Esophagus muscularis mucosa (tissue), 4 donors: Measurements from ENCODE around the gene TSC2. TPM values are rescaled to one million over a fixed set of nuclear protein-coding genes. Genes with fewer than 3 reads are reported as not detected.

ENCODE experiments used
- DNase-seq: peaks from one replicate; pipeline ENCODE4 v3.0.0-alpha.2; 2017; ENCODE audit errors: extremely low spot score
- H3K27ac ChIP-seq, 4 donors: fragments of 200-600 bp; sonication (generic); replicated peaks in 1 of 4; 1 replicate in 3 of 4; 2 replicates in 1 of 4; pipeline ENCODE4 v1.5.1; 2016 to 2019; ENCODE audit warnings: mild to moderate bottlenecking in 1 of 4
- H3K27me3 ChIP-seq, 4 donors: fragments of 200-600 bp; sonication (generic); one replicate each; pipeline versions ENCODE4 v1.5.1 to v1.6.0; 2016 to 2019
- H3K36me3 ChIP-seq, 4 donors: fragments of 200-600 bp; sonication (generic); one replicate each; pipeline ENCODE4 v1.5.1; 2016 to 2019
- H3K4me1 ChIP-seq, 4 donors: fragments of 200-600 bp; sonication (generic); one replicate each; pipeline ENCODE4 v1.5.1; 2016 to 2019
- H3K4me3 ChIP-seq, 4 donors: fragments of 200-600 bp; sonication (generic); 1 replicate in 2 of 4; 2 replicates in 2 of 4; pipeline ENCODE4 v1.5.1; 2016 to 2019; ENCODE audit warnings: mild to moderate bottlenecking in 4 of 4, moderate library complexity in 1 of 4
- H3K9me3 ChIP-seq, 4 donors: fragments of 200-600 bp; sonication (generic); 1 replicate in 3 of 4; 2 replicates in 1 of 4; pipeline ENCODE4 v1.5.1; 2016 to 2019
- EP300 ChIP-seq: sonication (generic); formaldehyde crosslinking; IDR thresholded peaks from one replicate; pipeline ENCODE4 v1.6.1; 2017; ENCODE audit warnings: antibody characterized with exemption
- POLR2A ChIP-seq: fragments of 450-650 bp; IDR thresholded peaks from one replicate; pipeline ENCODE4 v1.6.1; 2017; ENCODE audit warnings: antibody characterized with exemption, moderate library complexity, mild to moderate bottlenecking, low read depth
- POLR2AphosphoS5 ChIP-seq, 2 donors: sonication (generic); formaldehyde crosslinking; IDR thresholded peaks; one replicate each; pipeline ENCODE4 v1.6.1; 2017; ENCODE audit warnings: antibody characterized with exemption in 2 of 2
- WGBS: methylation state at CpG from one replicate; pipeline ENCODE4 v1.1.5; 2018; 5-methylcytosine and 5-hydroxymethylcytosine counted together
- intact Hi-C: fragments of 100-400 bp; cut with DNase I; formaldehyde crosslinking; loops from one replicate; pipeline ENCODE4 v1.15.1; 2023
- total RNA-seq, 4 donors: library from RNA; depleted of rRNA; stranded (reverse); fragments of >200 nt; gene quantifications; one replicate each; pipeline versions ENCODE4 v1.1.0 to v1.2.1, GENCODE V29; 2016
- TF ChIP-seq, protein P1 (sequence below), 3 experiments: fragments of 200-600 bp in 2 of 3; fragments of 450-650 bp in 1 of 3; sonication (generic) in 2 of 3; IDR thresholded peaks; one replicate each; pipeline ENCODE4 v1.5.1; 2017 to 2019; ENCODE audit warnings: antibody characterized with exemption in 3 of 3, mild to moderate bottlenecking in 2 of 3, moderate library complexity in 1 of 3

Gene TSC2
- total RNA-seq, 4 donors from 2014 or later, result 41.3 to 71.7 (median 52.0) TPM

DNA sequence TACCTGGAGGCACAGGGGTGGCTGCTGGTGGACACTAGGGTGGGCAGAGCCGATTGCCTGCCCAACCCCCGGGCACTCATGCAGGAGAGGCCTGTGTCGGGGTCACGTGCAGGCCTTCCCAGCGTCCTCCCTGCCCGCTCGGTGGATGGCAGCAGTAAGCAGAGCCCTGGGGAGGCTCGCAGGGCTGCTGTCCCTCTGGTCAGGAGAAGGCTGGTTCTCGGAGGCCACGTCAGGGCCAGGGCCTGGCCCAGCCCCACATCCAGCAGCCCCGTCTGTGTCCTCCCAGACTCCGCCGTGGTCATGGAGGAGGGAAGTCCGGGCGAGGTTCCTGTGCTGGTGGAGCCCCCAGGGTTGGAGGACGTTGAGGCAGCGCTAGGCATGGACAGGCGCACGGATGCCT is 35.6 kb downstream of the TSC2 start:
- Histone ChIP-seq H3K36me3 (peaks cover 20 to 100% (median 98%) of the 10 kb centered on the region in 4 donors), H3K27me3 (no peaks in the 10 kb centered on the region), H3K4me3 (no peak overlapping the region), H3K9me3 (no peaks in the 10 kb centered on the region), H3K27ac (peak overlapping the region in 3 of 4 donors; percentile 0 to 51 (median 28)), H3K4me1 (peaks cover 16 to 31% (median 29%) of the 10 kb centered on the region in 4 donors)
- intact Hi-C loops, result no loop called here
- 91% methylated on average over 6 of the region's 19 CpGs for WGBS
- TF ChIP-seq, protein P1, sequence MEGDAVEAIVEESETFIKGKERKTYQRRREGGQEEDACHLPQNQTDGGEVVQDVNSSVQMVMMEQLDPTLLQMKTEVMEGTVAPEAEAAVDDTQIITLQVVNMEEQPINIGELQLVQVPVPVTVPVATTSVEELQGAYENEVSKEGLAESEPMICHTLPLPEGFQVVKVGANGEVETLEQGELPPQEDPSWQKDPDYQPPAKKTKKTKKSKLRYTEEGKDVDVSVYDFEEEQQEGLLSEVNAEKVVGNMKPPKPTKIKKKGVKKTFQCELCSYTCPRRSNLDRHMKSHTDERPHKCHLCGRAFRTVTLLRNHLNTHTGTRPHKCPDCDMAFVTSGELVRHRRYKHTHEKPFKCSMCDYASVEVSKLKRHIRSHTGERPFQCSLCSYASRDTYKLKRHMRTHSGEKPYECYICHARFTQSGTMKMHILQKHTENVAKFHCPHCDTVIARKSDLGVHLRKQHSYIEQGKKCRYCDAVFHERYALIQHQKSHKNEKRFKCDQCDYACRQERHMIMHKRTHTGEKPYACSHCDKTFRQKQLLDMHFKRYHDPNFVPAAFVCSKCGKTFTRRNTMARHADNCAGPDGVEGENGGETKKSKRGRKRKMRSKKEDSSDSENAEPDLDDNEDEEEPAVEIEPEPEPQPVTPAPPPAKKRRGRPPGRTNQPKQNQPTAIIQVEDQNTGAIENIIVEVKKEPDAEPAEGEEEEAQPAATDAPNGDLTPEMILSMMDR (IDR thresholded peaks at IDR 0.05), result no peak
- no peak for TF ChIP-seq EP300
- TF ChIP-seq POLR2AphosphoS5 (IDR thresholded peaks at IDR 0.05), result peak in 1 of 2 donors; percentile 5
- DNase-seq, result no peak

DNA sequence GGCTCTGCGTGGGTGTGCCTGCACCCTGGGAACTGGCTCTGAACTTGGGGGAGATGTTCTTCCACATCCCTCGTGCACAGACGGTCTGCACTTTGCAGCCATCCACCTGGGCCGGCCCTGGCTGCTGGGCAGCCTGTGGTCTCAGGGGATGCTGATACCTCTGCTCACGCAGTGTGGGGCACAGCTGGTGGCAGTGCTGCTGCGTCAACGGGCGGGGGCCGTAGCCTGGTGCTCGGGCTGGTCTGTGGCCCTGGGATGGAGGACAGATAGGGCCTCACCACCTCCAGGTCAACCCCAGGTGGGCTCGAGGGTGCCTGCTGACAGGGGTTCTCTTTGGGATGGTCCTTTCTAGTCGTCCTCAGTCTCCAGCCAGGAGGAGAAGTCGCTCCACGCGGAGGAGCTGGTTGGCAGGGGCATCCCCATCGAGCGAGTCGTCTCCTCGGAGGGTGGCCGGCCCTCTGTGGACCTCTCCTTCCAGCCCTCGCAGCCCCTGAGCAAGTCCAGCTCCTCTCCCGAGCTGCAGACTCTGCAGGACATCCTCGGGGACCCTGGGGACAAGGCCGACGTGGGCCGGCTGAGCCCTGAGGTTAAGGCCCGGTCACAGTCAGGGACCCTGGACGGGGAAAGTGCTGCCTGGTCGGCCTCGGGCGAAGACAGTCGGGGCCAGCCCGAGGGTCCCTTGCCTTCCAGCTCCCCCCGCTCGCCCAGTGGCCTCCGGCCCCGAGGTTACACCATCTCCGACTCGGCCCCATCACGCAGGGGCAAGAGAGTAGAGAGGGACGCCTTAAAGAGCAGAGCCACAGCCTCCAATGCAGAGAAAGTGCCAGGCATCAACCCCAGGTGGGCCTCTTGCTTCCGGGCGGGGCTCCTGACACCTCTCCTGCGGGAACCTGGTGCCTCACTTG is 36.3 kb downstream of the TSC2 start:
- DNase-seq, result no peak
- WGBS, result 96% methylated on average over 10 of the region's 44 CpGs
- Histone ChIP-seq H3K4me1 (peaks cover 16 to 31% (median 29%) of the 10 kb centered on the region in 4 donors), H3K36me3 (peaks cover 21 to 100% (median 98%) of the 10 kb centered on the region in 4 donors), H3K9me3 (no peaks in the 10 kb centered on the region), H3K27ac (peak overlapping the region in 2 of 4 donors; percentile 28 to 51), H3K27me3 (no peaks in the 10 kb centered on the region), H3K4me3 (no peak overlapping the region)
- TF ChIP-seq POLR2A (no peak), POLR2AphosphoS5 (IDR thresholded peaks at IDR 0.05) (no peak), EP300 (no peak)
- TF ChIP-seq, protein P1 (IDR thresholded peaks at IDR 0.05), result no peak
- intact Hi-C loops, result no loop called here

DNA sequence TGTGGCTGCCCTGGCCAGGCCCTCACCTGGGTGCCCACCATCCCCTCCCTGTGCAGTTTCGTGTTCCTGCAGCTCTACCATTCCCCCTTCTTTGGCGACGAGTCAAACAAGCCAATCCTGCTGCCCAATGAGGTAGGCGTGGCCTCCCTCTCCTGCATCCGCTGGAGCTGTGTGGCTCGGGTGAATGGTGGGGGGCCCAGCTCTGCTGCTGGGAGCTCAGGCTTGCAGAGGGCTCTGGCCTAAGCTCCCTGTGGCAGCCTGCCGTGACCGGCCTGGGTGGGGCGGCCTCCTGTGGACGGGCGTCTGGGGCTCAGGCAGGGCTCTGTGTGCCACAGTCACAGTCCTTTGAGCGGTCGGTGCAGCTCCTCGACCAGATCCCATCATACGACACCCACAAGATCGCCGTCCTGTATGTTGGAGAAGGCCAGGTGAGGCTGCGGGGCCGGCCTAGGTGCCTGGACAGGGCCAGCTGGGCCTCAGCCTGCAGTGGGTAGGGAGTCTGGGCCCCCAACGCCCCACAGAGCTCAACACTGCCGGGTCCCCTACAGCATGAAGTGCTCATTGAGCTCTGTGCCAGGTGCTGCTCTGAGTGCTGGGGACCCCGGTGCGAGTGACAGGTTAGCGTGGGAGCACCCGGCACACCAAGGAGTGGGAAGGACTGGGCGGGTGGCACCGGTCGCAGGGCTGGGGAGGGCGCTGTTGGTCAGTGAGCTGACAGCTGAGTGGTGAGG is 37.3 kb downstream of the TSC2 start:
- Histone ChIP-seq H3K4me3 (no peak overlapping the region), H3K36me3 (peaks cover 16 to 100% (median 98%) of the 10 kb centered on the region in 4 donors), H3K9me3 (no peaks in the 10 kb centered on the region), H3K27me3 (no peaks in the 10 kb centered on the region), H3K4me1 (peaks cover 16 to 39% (median 30%) of the 10 kb centered on the region in 4 donors), H3K27ac (peak overlapping the region in 1 of 4 donors; percentile 46)
- no peak for DNase-seq
- WGBS, result 98% methylated on average over 13 of the region's 29 CpGs
- intact Hi-C loops, result no loop called here
- TF ChIP-seq, protein P1 (IDR thresholded peaks at IDR 0.05), result no peak
- TF ChIP-seq POLR2AphosphoS5 (IDR thresholded peaks at IDR 0.05) (no peak), POLR2A (no peak), EP300 (no peak)

DNA sequence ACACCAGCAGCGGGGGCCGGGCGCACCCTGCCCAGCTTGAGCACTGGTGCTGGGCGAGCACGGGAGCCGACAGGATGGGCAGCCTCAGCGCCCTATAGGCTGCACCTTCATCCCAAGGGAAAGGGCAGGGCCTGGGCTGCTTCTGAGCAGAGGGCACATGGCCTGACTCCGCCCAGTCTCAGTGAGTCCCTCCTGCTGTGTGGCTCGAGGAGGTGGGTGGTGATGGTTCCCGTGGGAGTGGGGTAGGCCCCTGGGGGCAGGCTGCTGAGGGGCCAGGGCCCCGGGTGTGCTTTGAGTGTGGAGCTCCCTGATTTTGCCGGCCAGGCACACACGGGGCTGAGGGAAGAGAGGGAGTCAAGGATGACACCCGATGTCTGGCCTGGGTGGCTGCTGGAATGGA is 37.9 kb downstream of the TSC2 start:
- Histone ChIP-seq H3K27me3 (no peaks in the 10 kb centered on the region), H3K27ac (peak overlapping the region in 2 of 4 donors; percentile 4 to 46), H3K36me3 (peaks cover 21 to 100% (median 99%) of the 10 kb centered on the region in 4 donors), H3K4me1 (peaks cover 16 to 45% (median 30%) of the 10 kb centered on the region in 4 donors), H3K9me3 (no peaks in the 10 kb centered on the region), H3K4me3 (no peak overlapping the region)
- DNase-seq, result no peak
- no peak for TF ChIP-seq POLR2A
- no peak for TF ChIP-seq EP300
- TF ChIP-seq POLR2AphosphoS5 (IDR thresholded peaks at IDR 0.05), result no peak
- TF ChIP-seq, protein P1 (IDR thresholded peaks at IDR 0.05), result no peak
- 66% methylated on average over 13 of the region's 14 CpGs for WGBS
- intact Hi-C loops, result no loop called here
